GM18508 (cell line): ENCODE results near the gene PTGS1.

Experiments used
- ATAC-seq: cut with Tn5 transposase; IDR thresholded peaks from one replicate; pipeline ENCODE4 v1.9.1; 2021; ENCODE audit warnings: moderate number of reproducible peaks; ENCODE audit not compliant: insufficient read depth, unreplicated experiment

The PTGS1 gene

GRCh38 chr9:122371846-122372245, 1.0 kb downstream of the PTGS1 start:
- ATAC-seq, result no peak

- no peak for ATAC-seq
These were observed 2.3 kb downstream of the PTGS1 start for GRCh38 chr9:122372856-122373845.

GRCh38 chr9:122374885-122375420, 4.1 kb downstream of the PTGS1 start:
- no peak for ATAC-seq

- no peak for ATAC-seq
These were observed 6.0 kb downstream of the PTGS1 start for GRCh38 chr9:122376796-122377195.

- no peak for ATAC-seq
These were observed 6.7 kb downstream of the PTGS1 start for GRCh38 chr9:122377241-122378164.

GRCh38 chr9:122378236-122378635, 7.4 kb downstream of the PTGS1 start:
- no peak for ATAC-seq

- ATAC-seq, result no peak
These were observed 8.5 kb downstream of the PTGS1 start for GRCh38 chr9:122379340-122379739.

GRCh38 chr9:122380293-122380692, 9.5 kb downstream of the PTGS1 start:
- ATAC-seq, result no peak

- ATAC-seq, result no peak
These were observed 10.6 kb downstream of the PTGS1 start for GRCh38 chr9:122381206-122381950.

GRCh38 chr9:122382901-122383850, 12.4 kb downstream of the PTGS1 start:
- ATAC-seq, result no peak

- ATAC-seq, result no peak
These were observed 13.2 kb downstream of the PTGS1 start for GRCh38 chr9:122383992-122384461.

- ATAC-seq, result no peak
These were observed 15.6 kb downstream of the PTGS1 start for GRCh38 chr9:122386311-122386872.

- no peak for ATAC-seq
These were observed 16.7 kb downstream of the PTGS1 start for GRCh38 chr9:122387536-122387935.

- no peak for ATAC-seq
These were observed 18.4 kb downstream of the PTGS1 start for GRCh38 chr9:122389195-122389594.

GRCh38 chr9:122389799-122390481, 19.1 kb downstream of the PTGS1 start:
- ATAC-seq, result no peak

GRCh38 chr9:122392284-122392683, 21.5 kb downstream of the PTGS1 start:
- no peak for ATAC-seq

GRCh38 chr9:122392714-122393113, 21.9 kb downstream of the PTGS1 start:
- no peak for ATAC-seq
